PFSK-1 (cell line): ENCODE data around the gene GZF1.

Experiments used
- POLR2AphosphoS5 ChIP-seq: IDR thresholded peaks from 2 replicates; pipeline ENCODE4 v1.6.1; 2012; ENCODE audit warnings: low read depth, mild to moderate bottlenecking, control low read depth, low read length, moderate library complexity
- REST ChIP-seq, 2 experiments: IDR thresholded peaks; 2 replicates each; pipeline versions ENCODE4 v1.6.1 to v1.8.0; 2011 to 2012; ENCODE audit warnings: low read depth in 2 of 2, low read length in 2 of 2, control low read depth in 1 of 2, inconsistent platforms in 1 of 2, mild to moderate bottlenecking in 1 of 2, moderate library complexity in 1 of 2; ENCODE audit not compliant: insufficient read depth in 1 of 2
- SIN3A ChIP-seq: IDR thresholded peaks from 2 replicates; pipeline ENCODE4 v1.6.1; 2012; ENCODE audit warnings: mild to moderate bottlenecking, low read length, moderate library complexity, borderline replicate concordance; ENCODE audit not compliant: insufficient read depth

GRCh38 chr20:23344336-23344735 is 17.6 kb upstream of the GZF1 start:
- no peak for TF ChIP-seq POLR2AphosphoS5
- no peak for TF ChIP-seq REST (IDR thresholded peaks at IDR 0.05; ENCODE audit: insufficient read depth in 1 of 2, low read depth in 2 of 2, low read length in 2 of 2)
- no peak for TF ChIP-seq SIN3A
